Measurements from ENCODE around the gene CCNI2. TPM values are rescaled to one million over a fixed set of nuclear protein-coding genes. Genes with fewer than 3 reads are reported as not detected.

CCNI2 gene
- 0.12 to 0.26 TPM (median 0.21 TPM) in 3 of 5 replicates, not detected in the others for total RNA-seq (2022; extraction: Qiagen RNA extraction; ENCODE audit: low read depth)

GRCh38 chr5:132746954-132747615 is at the start of gene CCNI2:
TSS of gene CCNI2 (plus strand) at chr5:132747426. CDS start at chr5:132747496, 70 bp downstream.

DNA sequence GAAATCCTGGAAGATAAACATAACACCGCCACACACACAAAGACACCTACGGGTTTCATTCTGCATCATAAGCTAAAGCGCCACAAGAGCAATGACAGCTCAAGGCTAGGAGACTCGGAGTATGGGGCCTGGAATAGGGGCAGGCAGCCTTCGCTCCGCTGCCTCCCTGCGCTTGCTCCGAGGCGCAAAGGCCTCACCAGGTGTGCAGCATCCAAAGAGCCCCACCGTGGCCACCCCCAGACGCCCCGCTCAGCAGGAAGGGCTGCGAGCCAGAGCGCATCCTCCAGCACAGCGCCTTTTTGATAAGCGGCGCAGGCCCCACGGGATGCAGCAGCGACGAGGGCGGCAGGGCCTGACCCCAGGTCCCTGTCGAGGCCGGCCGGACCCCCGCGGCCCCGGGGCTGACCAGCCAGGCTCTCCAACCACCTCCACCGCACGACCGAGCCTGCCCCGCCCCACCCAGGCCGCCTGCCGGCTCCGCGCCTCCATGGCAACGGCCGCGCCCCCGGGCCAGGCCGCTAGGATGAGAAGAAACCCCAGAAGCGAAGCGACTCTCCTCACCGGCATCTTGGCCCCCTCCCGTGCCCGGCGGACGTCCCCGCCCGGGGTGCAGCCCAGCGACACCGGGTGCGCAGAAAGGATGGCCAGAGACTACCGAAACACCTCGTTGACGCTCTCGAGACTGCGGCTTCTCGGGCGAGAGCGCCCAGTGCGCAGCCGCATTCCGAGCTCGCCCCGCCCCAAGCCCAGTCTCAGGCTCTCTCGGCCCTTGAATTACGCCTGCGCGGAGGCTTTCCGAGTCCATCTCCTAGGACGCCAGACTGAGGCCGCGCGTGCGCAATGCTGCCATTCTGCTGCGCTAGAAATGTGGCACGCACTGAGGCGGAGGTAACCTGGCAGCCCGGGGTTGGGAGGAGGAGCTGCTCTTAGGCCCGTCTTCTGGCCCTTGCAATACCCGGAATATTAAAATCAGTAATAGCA is 10.1 kb upstream of the CCNI2 start, which contains the start of gene KIF3A:
TSS of gene KIF3A (minus strand) at position 694 of the 981 bp plus-strand sequence. CDS start at position 567, 127 bp downstream.

DNA sequence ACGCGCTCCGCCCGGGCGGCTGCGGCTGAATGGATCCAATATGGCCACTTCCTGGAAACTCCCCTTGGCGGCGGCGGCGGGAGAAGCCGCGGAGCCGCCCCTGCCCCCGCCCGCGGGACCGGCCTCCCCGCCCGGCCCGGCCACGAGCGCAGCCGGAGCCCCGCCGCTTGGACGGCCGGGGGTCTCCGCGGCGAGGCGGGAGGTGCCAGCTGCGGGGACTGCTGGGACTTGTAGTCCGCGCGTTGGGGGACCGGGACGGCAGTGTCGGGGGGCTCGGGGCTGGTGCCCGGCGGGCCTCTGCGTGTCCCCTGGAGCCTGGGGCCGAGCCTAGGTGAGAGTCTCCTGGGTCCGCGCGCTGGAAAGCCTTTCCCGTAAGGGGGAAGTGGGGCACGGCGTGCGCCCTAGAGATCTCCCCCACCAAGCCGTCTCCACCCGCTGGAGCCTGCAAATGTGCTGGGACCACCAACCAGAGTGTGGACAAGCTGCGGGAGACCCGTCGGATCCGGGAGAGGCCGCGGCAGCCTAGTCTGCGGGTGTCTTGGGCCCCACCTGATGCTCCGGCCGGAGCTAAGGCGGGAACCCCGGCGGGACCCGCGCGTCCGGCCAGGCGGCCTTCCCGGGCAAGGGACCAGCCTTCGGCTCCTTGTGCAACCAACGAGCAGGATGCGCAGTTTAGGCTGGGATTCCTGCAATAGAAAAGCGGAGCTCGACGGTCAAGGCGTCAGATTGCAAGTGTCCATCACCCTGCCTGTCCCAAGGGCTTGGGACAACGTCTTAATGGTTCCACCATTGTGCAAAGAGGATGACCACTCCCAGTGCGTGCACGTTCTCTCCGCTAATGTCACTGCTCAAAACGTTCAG is 30.2 kb downstream of the CCNI2 start, which contains the start of gene SEPTIN8:
TSS of gene SEPTIN8 (minus strand) at position 31 of the 861 bp plus-strand sequence. CDS start 102 bp downstream, outside the sequence.

Other genes with a start within 250 kb of the CCNI2 start
- not detected in 5 replicates for gene IL5, start 203.9 kb upstream of the CCNI2 start, total RNA-seq (2022; extraction: Qiagen RNA extraction; ENCODE audit: low read depth)
- gene RAD50, start 190.4 kb upstream of the CCNI2 start, total RNA-seq (2022; extraction: Qiagen RNA extraction; ENCODE audit: low read depth), result 25.8 to 34.4 TPM (median 29.9 TPM) in 5 replicates
- gene IL13, start 89.3 kb upstream of the CCNI2 start, total RNA-seq (2022; extraction: Qiagen RNA extraction; ENCODE audit: low read depth), result 0.12 TPM in 1 of 5 replicates, not detected in the others
- not detected in 5 replicates for gene IL4, start 73.4 kb upstream of the CCNI2 start, total RNA-seq (2022; extraction: Qiagen RNA extraction; ENCODE audit: low read depth)
- 5.4 to 10.1 TPM (median 8.6 TPM) in 5 replicates for gene KIF3A, start 9.9 kb upstream of the CCNI2 start, total RNA-seq (2022; extraction: Qiagen RNA extraction; ENCODE audit: low read depth)
- gene SEPTIN8, start 29.8 kb downstream of the CCNI2 start, total RNA-seq (2022; extraction: Qiagen RNA extraction; ENCODE audit: low read depth), result 14.6 to 21.8 TPM (median 19.6 TPM) in 5 replicates
- gene SOWAHA, start 65.9 kb downstream of the CCNI2 start, total RNA-seq (2022; extraction: Qiagen RNA extraction; ENCODE audit: low read depth), result 0.07 to 0.16 TPM (median 0.11 TPM) in 5 replicates
- 7.8 to 10.7 TPM (median 9.6 TPM) in 5 replicates for gene SHROOM1, start 83.2 kb downstream of the CCNI2 start, total RNA-seq (2022; extraction: Qiagen RNA extraction; ENCODE audit: low read depth)
- 0.14 to 0.37 TPM (median 0.23 TPM) in 5 replicates for gene GDF9, start 119.0 kb downstream of the CCNI2 start, total RNA-seq (2022; extraction: Qiagen RNA extraction; ENCODE audit: low read depth)
- 448 to 596 TPM (median 521 TPM) in 5 replicates for gene UQCRQ, start 119.2 kb downstream of the CCNI2 start, total RNA-seq (2022; extraction: Qiagen RNA extraction; ENCODE audit: low read depth)
- 0.68 to 1.2 TPM (median 0.86 TPM) in 5 replicates for gene LEAP2, start 126.2 kb downstream of the CCNI2 start, total RNA-seq (2022; extraction: Qiagen RNA extraction; ENCODE audit: low read depth)
- 17.4 to 31.0 TPM (median 27.5 TPM) in 5 replicates for gene AFF4, start 216.2 kb downstream of the CCNI2 start, total RNA-seq (2022; extraction: Qiagen RNA extraction; ENCODE audit: low read depth)